ENCODE results near the gene HIRIP3.

Gene HIRIP3

GRCh38 chr16:30007378-30007895, 12.0 kb upstream of the HIRIP3 start:
- no peak for TF ChIP-seq CTCF (IDR thresholded peaks at IDR 0.05; ENCODE audit: borderline replicate concordance, insufficient read depth, low read depth, low read length)
- no peak overlapping the region for H3K4me3 ChIP-seq (ENCODE audit: low read depth, low read length)

- TF ChIP-seq CTCF (IDR thresholded peaks at IDR 0.05; ENCODE audit: borderline replicate concordance, insufficient read depth, low read depth, low read length) = no peak
- no peak overlapping the region for H3K4me3 ChIP-seq (ENCODE audit: low read depth, low read length)
Observed at GRCh38 chr16:30006659-30007377, 11.4 kb upstream of the HIRIP3 start.

GRCh38 chr16:30006095-30006473, 10.7 kb upstream of the HIRIP3 start:
- TF ChIP-seq CTCF (IDR thresholded peaks at IDR 0.05; ENCODE audit: borderline replicate concordance, insufficient read depth, low read depth, low read length) = no peak
- no peak overlapping the region for H3K4me3 ChIP-seq (ENCODE audit: low read depth, low read length)

- H3K4me3 ChIP-seq (ENCODE audit: low read depth, low read length) = no peak overlapping the region
- TF ChIP-seq CTCF (IDR thresholded peaks at IDR 0.05; ENCODE audit: borderline replicate concordance, insufficient read depth, low read depth, low read length) = peak; percentile 75
Observed at GRCh38 chr16:30005341-30006094, 10.1 kb upstream of the HIRIP3 start.

GRCh38 chr16:30004811-30005242, 9.4 kb upstream of the HIRIP3 start:
- TF ChIP-seq CTCF (IDR thresholded peaks at IDR 0.05; ENCODE audit: borderline replicate concordance, insufficient read depth, low read depth, low read length) = no peak
- H3K4me3 ChIP-seq (ENCODE audit: low read depth, low read length) = no peak overlapping the region

- no peak for TF ChIP-seq CTCF (IDR thresholded peaks at IDR 0.05; ENCODE audit: borderline replicate concordance, insufficient read depth, low read depth, low read length)
- H3K4me3 ChIP-seq (ENCODE audit: low read depth, low read length) = no peak overlapping the region
Observed at GRCh38 chr16:30004424-30004776, 9.0 kb upstream of the HIRIP3 start.
